HG03066 (cell line): ENCODE measurements around the gene NR2F1.
A peak's percentile ranks its signal among the peaks of the same experiment; 100 is the strongest.

Source experiments
- ATAC-seq: cut with Tn5 transposase; IDR thresholded peaks from one replicate; pipeline ENCODE4 v1.9.1; 2021; ENCODE audit warnings: low read depth; ENCODE audit not compliant: unreplicated experiment

The NR2F1 gene

DNA sequence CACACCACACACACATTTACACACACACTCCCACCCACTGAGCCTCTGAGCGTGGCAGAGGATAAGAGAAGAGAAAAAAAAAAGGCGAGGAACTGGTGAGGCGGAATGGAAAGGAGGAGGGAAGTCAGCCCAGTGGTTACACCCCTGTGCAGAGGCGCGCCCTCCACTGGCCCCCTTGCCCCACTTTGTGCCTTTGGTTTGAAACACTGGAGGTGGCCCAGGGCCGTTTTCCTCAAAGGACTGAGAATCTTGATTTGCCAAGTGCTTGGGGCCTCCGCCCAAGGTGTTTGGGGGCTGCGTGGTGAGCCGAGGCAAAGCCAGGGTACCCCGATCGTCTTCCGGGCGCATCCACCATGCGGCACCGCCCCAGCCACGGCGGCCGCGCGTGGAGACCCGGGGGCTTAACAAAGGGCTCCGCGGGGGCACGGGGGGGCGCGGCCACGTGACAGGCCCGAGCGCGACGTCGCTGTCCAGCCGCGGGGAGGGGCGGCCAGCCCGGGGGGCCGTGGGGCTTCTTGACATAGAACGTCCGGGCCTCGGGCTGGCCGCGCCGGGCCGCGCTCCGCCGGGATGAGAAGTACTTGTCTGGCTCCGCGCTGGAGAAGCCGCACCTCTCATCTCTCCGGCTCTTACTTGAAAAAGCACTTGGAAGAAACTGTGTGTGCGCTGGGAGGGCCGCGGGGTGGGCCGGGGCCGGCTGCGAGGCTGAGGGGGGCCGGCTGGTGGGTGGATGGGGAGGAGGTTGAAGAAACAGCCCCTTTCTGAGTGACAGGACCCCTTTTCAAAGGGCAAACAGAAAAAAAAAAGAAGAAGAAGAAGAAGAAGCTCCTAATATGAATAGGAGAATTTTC, 21.0 kb downstream of the NR2F1 start:
- ATAC-seq, result no peak

DNA sequence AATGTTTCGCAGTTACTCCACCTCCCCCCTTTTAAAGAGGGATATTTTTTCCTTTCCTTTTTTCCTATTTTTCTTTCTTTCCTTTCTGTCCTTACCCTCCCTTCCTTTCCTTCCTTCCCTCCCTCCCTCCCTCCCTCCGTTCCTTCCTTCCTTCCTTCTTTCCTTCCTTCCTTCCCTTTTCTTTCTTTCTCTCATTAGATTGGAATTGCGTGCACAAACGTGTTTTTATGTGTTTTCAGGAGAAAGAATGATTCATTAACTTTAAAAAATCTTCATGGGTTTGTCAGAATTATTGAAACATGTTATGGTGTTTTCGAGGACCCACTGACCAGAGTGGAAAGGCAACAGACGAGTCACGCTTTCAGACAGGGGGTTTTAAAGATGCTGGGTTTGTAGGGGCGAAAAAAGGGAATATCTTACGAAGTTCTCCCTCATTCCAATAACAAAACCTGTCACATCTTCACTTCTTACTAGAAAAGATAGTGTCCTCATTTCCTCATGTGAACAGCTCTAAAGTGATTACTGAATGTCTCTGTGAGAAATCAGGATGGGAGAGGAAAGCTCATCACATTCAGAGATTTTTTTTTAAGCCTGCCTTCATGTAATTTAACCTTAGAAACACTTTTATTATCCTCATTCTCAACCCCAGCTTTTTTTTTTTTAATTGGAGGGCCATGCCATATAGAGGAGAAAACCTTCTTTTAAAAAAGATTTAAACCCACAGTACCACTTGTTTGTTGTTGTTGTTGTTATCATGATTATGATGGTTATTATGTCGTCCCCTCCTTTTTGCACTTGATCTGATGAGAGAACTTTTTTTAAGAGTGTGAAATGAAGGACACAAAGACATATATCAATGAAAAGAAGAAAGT, 21.9 kb downstream of the NR2F1 start:
- ATAC-seq, result no peak

DNA sequence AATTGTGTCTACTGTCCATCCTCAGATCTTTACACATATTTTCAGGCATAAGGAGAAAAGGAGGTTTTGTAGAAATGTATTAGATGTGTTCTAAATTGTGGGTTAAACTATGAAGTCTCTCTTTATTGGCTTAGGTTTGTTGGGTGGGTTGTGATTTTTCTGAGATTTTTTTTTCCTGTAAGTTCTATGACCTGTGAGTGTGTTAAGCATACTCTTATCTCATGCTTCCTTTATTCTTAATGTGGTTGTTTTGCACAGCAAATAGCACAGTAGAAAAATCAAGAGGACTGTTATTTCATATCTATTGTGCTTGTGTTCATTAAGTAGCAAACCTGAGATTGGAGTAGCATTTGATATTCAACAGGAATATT, 23.3 kb downstream of the NR2F1 start:
- no peak for ATAC-seq

DNA sequence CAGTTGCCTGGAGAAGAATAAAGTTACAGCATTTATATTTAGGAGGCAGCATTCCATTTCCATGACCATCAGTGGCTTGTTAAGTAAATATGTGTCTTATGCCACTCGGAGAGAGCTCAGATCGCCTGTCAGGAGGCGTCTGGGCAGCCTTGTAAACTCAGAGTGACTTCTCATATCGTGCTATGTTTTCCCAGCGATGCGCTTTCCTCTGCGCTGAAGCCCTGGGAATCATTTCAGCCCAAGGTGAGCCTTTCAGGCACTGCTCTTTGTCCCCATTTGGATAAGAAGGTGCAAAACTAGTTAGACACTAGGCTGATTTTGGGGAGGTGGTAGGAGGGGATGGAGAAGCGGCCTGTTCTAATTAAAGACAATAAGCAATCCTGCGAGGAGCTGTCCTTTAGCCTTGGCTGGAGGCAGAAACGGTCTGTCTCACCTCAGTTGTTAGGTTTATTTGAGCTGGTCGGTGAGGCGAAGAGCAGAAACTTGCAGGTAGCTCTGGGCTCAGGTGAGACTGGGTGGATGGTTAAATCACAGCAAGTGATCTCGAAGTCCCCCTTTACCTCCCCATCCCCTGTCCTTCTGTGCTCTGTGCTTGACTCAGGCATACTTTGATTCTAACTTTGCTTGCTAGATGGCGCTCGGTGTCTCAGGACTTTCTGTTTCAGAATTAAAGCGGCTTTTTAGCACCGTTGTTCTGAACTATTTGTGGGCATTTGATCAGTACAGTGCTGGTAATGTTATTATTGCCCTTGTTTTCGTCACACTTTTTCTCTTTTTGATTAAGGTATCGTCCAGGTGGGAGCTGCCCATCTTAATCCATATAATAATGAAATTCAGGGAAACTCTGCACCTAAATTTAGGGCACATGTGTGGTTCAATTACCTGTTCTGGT, 24.6 kb downstream of the NR2F1 start:
- peak; percentile 79 for ATAC-seq

DNA sequence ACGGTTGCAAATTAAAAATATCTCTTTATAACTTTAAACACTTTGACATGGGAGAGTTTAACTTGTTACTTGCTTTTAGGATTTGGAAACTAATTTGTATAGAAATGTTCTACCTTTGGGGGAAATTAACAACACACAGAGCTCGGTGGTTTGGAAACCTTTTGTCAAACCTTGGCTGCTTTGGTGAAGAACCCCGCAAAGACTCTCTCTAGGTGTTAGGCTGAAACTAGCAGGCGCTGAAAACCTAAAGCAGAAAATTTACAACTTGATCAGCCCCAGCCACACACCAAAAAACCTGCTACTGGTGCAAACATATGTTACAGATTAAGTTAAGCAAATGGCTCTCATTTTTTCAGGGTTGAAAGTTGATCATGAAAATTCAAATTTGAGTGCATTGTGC, 25.8 kb downstream of the NR2F1 start:
- no peak for ATAC-seq

DNA sequence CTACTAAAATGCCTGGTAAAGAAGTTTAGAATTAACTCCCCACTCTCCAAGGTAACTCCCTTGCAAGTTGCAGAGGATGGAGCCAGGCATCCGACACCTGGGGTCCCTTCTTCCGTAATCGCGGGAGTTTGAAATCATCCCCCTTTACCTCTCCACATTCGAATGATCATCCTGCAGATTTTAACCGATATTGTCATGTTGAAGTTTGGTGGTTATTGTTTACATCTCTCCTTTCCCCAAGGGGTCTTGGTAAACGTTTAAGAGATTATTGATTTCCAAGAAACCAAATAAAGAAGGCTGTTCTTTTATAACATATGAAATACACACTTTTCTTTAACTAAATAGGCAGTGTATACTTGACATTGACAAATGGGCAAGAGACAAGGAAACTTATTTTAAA, 26.7 kb downstream of the NR2F1 start:
- no peak for ATAC-seq

DNA sequence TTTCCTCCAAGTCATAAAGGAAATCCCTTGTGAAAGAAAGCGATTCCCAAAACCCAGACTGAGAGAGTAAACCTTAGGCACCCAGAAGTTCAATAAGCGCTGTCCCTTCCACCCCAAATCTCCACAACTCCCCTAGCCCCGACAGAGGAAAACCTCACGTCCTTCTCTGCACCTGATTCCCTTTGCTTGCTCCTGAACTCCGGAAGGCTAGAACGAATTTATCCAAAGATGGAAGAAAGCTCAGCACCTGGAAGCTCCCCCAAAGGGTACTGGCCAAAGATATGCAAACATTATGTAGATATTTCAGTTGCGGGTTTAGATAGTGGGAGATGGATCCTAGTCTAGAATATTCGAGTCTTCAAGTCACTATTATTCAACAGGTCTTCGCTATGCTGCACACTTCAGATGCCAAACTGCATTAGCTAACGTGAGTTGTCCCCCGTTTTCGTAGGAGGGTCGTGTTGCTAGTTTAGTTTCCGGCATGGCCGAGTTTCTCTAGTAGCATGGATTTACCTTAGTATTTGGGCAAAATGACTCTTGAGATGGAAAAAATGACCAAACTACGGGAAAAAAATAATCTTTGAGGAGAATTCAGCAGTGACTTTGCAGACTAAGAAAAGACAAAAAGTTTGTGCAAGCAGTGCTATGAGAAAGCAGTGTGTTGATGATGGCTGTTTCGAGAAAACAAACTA, 27.7 kb downstream of the NR2F1 start:
- ATAC-seq, result no peak

DNA sequence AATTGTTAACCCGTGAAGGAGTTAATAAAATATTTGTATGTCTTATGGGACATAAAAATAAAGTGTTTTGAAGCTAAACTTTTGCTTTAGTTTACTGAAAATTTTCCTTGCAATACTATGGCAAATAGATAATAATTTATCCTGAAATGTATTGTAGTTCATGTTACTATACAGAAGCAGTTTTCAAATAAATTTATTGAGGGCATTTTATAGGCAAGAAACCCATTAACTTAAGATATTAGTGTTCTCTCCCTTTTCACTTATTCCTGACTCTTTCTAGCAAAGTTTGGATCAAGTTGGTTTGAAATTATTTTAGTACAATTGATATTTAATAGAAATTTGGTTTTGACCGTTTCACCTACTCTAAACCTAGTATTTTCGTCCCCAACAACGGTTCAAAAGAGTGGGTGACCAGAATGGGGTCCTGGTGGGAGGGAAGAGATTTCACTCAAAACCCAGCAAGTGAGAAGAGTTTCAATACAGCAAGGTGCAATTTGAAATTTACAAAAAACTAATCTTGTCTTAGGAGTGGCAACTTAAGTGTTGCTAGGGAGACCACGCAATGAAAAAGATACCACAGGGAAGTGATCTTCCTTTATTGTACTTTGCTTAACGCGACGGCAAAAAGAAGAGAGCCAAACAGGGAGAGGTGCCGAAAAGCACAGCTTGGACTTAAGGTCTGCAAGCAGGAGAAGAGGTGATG, 28.4 kb downstream of the NR2F1 start:
- no peak for ATAC-seq

DNA sequence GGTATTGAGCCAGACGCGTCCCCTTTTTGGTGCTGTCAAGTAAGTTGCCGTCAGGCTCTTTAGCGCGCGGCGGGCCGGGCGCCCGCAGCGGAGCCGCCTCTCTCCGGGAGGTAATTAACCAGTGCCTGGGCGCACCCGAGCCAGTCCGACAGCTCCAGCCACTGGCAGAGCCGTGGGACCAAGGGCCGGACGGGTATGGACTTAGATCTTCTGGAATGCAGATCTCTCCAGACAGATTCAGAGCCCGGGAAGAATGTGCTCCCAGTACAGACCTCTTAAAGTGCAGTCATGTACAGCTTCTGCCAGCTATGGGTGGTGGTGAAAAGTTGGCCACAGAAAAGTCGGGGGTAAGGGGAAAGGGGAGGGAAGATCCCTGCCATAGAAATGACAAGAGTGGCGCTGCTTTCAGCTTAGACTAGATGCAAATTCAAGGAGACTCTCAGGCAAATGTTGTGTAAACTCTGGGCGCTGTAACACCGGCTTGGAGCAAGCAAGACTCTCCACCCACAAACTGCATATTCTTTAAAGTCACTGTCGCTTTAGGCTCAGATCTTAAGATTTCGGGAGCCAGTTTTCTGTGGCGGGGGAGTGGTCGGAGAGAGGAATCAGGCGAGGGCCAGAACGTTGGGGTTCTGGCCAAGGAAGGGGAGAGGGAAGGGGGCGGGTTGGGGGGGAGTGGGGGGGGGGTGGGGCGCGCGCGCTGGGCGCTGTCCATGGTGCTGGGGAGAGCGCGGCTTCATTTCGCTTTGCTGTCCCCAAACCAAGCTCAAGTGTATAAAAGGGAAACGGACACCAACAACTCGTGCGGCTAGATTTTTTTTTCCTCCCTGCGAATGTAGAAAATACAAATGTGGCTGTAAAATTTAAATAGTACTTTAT, 29.2 kb downstream of the NR2F1 start:
- ATAC-seq, result no peak

DNA sequence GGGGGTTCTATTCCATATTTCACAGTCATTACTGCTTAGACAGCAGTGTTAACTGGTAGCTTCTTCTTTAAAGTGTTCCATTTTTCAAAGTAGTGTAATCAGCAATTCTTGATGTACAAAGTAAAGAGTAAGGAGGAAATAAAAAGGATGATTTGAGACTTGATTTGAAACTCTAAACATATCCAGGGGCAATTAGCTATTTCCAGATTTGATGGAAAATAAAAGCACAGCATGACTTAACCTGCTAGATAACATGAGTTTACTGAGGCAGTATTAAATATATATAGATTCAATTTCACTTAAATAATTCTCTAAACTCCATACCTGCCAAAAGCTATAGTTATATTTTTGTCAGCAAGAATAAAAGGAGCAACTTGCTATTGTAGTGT, 29.8 kb downstream of the NR2F1 start:
- ATAC-seq, result no peak

DNA sequence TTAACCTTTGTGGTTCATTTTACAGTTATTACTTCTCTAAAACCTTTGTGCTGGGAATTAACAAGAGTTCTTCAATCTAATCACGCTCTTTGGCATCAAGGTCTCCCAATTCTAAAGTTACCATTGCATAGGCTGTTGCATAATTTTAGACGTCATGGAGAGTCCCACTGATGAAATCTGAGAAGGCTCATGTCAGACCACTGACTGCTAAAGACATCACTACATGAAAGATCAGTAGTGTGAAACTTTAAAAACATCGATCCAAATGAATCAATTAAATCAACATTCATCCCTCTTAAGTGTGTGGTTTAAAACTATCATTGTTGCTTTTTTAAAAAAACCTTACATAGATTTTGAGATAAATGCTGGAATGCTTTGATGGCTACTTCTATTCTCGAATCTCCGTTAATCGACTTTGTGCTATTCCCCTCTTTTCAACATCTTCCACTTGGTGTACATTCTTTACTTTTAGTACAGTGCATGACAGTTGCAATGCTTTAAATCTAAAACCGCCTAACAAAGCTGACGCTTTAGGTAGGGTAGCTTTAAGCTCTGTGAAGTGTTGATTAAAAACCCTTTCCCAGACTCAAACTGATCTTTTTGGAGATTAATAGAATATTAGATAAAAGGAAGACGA, 33.6 kb downstream of the NR2F1 start:
- no peak for ATAC-seq

DNA sequence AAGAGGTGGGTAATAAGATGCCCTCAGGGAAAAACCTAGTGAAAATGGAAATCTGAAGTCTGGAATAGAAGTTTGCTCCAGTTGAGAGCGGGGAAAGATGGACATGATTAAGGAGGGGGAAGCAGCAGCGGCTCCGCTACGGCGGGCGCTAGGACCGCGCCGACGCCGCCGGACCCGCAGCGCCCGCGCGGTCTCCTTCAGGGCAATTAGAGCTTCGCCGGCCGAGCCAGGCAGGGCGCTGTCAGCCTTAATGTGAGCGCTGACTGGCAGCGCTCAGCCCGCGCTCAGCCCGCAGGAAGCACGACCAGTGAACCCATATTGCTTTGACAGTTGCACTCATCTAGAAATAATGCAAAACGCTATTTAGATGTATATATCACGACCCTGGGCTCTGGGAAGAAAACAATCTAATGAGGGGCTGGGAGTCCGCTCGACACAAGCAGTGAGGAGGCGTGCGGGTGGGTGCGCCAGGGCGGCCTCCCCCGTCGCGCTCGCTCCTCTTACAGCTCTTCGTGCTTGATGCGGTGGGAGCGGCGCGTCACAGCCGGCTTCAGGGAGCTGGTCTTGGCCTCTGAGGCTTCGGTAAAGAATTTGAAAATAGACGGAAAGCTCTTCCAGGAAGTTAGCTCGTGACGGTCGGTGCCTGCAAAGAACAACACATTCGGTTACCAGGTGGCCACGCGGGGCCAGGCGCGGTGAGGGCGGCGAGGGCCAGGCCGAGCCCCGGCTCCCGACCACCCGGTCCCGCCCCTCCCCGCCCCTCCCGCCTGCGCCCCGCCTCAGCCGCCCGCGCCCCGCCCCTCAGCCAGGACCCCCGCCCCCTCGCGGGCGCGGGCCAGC, 37.7 kb downstream of the NR2F1 start:
- peak; percentile 98 for ATAC-seq

DNA sequence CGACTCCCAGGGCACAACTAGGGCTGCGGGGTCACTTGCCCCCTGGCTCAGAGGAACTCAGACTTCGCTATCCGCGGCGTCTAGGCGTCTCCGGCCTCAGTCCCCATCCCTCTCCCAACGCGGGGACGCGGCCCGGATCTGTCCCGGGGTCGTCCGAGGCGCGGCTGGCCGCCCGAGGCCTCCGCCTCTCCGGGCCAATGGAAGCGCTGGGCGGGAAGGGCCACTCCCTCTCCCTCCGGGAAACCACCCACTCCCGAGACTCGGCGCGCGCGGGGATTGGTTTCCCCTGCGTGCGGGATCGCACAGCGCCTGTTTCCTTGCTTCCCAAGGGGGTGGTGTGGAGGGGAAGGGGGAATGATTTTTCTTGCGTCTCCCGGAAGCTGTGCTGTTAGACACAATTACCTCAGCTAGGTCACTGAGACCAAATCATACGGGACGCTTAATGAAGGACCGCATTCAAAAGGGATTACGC, 38.3 kb downstream of the NR2F1 start:
- peak; percentile 11 for ATAC-seq

DNA sequence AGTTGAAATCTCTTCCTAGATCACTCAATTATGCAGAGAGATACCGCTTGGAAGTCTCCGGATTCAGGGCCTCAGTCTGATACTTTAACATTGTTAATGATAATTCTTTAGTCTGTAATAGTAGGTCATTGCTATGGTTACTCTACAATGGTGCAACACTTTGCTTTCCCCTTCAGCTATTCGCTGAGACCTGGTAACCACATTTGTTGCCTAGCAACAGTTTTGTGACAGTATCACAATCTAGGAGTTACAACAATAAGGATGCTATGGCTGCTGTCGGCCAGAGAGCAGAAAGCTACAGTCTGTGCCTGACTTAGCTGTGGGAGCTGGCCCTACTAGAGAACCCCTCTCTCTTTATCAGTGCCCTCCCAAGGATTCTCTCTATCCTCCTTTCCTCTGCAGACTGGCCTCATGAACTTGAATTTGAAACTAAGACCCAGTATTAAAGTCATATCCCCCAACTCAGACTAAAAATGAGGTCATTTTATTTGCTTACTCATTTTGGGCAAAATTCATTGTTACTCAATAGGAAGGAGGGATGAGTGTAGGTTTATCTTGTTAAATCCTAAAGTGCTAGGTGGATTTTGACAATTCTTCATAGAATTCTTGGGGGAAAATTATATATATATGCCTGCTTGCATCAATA, 39.3 kb downstream of the NR2F1 start:
- no peak for ATAC-seq

DNA sequence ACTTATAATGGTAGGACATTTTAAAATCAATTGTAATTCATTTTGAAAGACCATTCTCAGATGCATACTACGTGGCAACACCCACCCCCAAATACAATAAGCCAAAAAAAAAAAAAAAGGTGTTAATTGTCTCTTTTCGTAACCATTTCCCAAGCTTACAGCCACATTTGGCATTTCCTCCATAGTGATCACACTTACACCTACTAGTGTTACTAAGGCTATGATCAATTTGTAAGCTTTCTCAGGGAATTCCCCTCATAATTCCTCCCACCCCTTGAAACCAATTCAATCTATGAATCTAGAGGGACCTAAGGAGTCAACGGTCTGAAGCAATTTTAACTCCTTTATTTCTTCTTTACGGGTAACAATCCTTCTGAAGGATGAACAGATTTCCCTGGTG, 40.1 kb downstream of the NR2F1 start:
- ATAC-seq, result no peak

DNA sequence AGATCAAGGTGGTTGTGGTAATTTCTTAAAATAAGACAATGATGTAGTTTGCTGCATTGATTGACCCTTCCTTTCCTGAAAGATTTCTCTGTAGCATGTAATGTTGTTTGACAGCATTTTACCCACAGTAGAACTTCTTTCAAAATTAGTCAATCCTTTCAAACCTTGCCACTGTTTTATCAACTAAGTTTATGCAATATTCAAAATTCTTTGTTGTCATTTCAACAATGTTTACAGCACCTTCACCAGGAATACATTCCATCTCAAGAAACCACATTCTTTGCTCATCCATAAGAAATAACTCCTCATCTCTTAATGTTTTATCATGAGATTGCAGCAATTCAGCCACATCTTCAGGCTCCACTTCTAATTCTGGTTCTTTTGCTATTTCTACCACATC, 43.8 kb downstream of the NR2F1 start:
- no peak for ATAC-seq

DNA sequence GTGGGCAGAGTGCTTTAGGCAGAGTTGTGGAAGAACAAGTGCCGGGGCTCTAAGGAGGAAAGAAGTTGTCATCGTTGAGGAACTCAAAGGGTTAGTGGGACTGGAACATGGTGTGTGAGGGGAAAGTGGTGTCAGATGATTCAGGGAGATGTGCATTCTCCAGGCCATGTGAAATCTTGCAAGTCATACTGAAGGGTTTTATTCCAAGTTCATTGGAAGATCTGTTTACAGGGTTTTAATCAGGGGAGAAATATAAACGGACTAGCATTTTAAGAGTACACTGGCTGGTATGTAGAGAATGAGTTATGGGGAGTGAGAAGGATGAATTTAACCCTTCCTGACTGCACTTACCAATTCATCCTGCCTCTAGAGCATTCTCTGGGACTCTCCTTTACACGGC, 49.3 kb downstream of the NR2F1 start:
- no peak for ATAC-seq
